Smooth muscle cell (in vitro differentiated cells): ENCODE measurements around the gene NRG2. TPM values are rescaled to one million over a fixed set of nuclear protein-coding genes. Genes with fewer than 3 reads are reported as not detected.
A peak's percentile ranks its signal among the peaks of the same experiment; 100 is the strongest.

Source experiments
- DNase-seq: peaks from one replicate; lab custom pipeline; 2025; ENCODE audit not compliant: unreplicated experiment; lab: John Stamatoyannopoulos, UW
- H2AFZ ChIP-seq: fragments of 200-600 bp; sonication (generic); 2 replicates; pipeline ENCODE4 v1.6.0; 2016; ENCODE audit warnings: antibody characterized with exemption, low read depth, mild to moderate bottlenecking
- H3F3A ChIP-seq: fragments of 200-600 bp; sonication (generic); 2 replicates; pipeline ENCODE4 v1.6.0; 2017; ENCODE audit warnings: antibody characterized with exemption, low read depth
- H3K27ac ChIP-seq: fragments of 200-600 bp; sonication (generic); 2 replicates; pipeline ENCODE4 v1.5.1; 2016; ENCODE audit warnings: low read depth, mild to moderate bottlenecking
- H3K27me3 ChIP-seq: fragments of 200-600 bp; sonication (generic); 2 replicates; pipeline ENCODE4 v1.6.1; 2016; ENCODE audit warnings: low read depth, mild to moderate bottlenecking
- H3K36me3 ChIP-seq: fragments of 200-600 bp; sonication (generic); 2 replicates; pipeline ENCODE4 v1.5.1; 2016; ENCODE audit warnings: low read depth
- H3K4me1 ChIP-seq: fragments of 200-600 bp; sonication (generic); 2 replicates; pipeline ENCODE4 v1.5.1; 2016; ENCODE audit warnings: low read depth
- H3K4me2 ChIP-seq: fragments of 200-600 bp; sonication (generic); 2 replicates; pipeline ENCODE4 v1.6.0; 2016; ENCODE audit warnings: mild to moderate bottlenecking
- H3K4me3 ChIP-seq: fragments of 200-600 bp; sonication (generic); 2 replicates; pipeline ENCODE4 v1.5.1; 2016; ENCODE audit warnings: mild to moderate bottlenecking
- H3K79me2 ChIP-seq: fragments of 200-600 bp; sonication (generic); 2 replicates; pipeline ENCODE4 v1.6.0; 2016; ENCODE audit warnings: low read depth, mild to moderate bottlenecking
- H3K9ac ChIP-seq: fragments of 200-600 bp; sonication (generic); 2 replicates; pipeline ENCODE4 v1.6.0; 2016; ENCODE audit warnings: low read depth
- H3K9me3 ChIP-seq: fragments of 200-600 bp; sonication (generic); replicated peaks from 2 replicates; pipeline ENCODE4 v1.5.1; 2016; ENCODE audit warnings: low read depth
- H4K20me1 ChIP-seq: fragments of 200-600 bp; sonication (generic); 2 replicates; pipeline ENCODE4 v1.6.0; 2016; ENCODE audit warnings: low read depth
- CTCF ChIP-seq: fragments of 200-600 bp; sonication (generic); IDR thresholded peaks from 2 replicates; pipeline ENCODE4 v1.5.1; 2017; ENCODE audit warnings: borderline replicate concordance, mild to moderate bottlenecking, antibody characterized with exemption; ENCODE audit not compliant: insufficient read depth, poor library complexity, severe bottlenecking
- WGBS: methylation state at CpG from one replicate; pipeline ENCODE4 v1.1.7; 2016; ENCODE audit warnings: low lambda C conversion rate; 5-methylcytosine and 5-hydroxymethylcytosine counted together
- polyA plus RNA-seq: library from polyadenylated mRNA; unstranded; fragments of >200 nt; fragmentation: Nextera tagmentation; extraction: Ambion mirVana; gene quantifications from 2 replicates; pipeline ENCODE4 v1.2.1, GENCODE V29; 2016
- total RNA-seq: library from RNA; depleted of rRNA; stranded (reverse); fragments of >200 nt; gene quantifications from 2 replicates; pipeline ENCODE4 v1.2.3, GENCODE V29; 2014

Gene NRG2
- total and polyA plus RNA-seq, 2 experiments from 2014 or later: 0.09 to 0.25 TPM

- no peak for DNase-seq
- H3F3A ChIP-seq: no peaks in the 10 kb centered on the region
- no peak overlapping the region for H3K27ac ChIP-seq
- no peaks in the 10 kb centered on the region for H3K36me3 ChIP-seq
- no peaks in the 10 kb centered on the region for H3K79me2 ChIP-seq
- H3K4me2 ChIP-seq: peak overlapping the region; percentile 91
- 12% methylated on average over 36 of the region's 43 CpGs for WGBS
- H3K4me1 ChIP-seq: no peaks in the 10 kb centered on the region
- H2AFZ ChIP-seq: no peak overlapping the region
- TF ChIP-seq CTCF: no peak
- H3K4me3 ChIP-seq: peak overlapping the region; percentile 57
- no peak overlapping the region for H3K9ac ChIP-seq
- peaks cover 35% of the 10 kb centered on the region for H3K27me3 ChIP-seq
- H3K9me3 ChIP-seq: no peaks in the 10 kb centered on the region
- no peaks in the 10 kb centered on the region for H4K20me1 ChIP-seq
These were observed 194.5 kb downstream of the NRG2 start for GRCh38 chr5:139848508-139849100.

- Histone ChIP-seq H3K4me3 (peak overlapping the region; percentile 57), H2AFZ (no peak overlapping the region), H3F3A (no peaks in the 10 kb centered on the region), H3K9me3 (no peaks in the 10 kb centered on the region), H3K4me2 (peak overlapping the region; percentile 91), H3K9ac (no peak overlapping the region), H4K20me1 (no peaks in the 10 kb centered on the region), H3K27ac (no peak overlapping the region), H3K27me3 (peaks cover 41% of the 10 kb centered on the region), H3K4me1 (no peaks in the 10 kb centered on the region), H3K79me2 (no peaks in the 10 kb centered on the region), H3K36me3 (no peaks in the 10 kb centered on the region)
- peak; percentile 25 for DNase-seq
- peak; percentile 5 for TF ChIP-seq CTCF
- 3% methylated on average over 91 of the region's 107 CpGs for WGBS
These were observed 195.2 kb downstream of the NRG2 start for GRCh38 chr5:139847790-139848507.

- 46% methylated on average over 7 of the region's 10 CpGs for WGBS
- no peak for DNase-seq
- H3K4me1 ChIP-seq: no peaks in the 10 kb centered on the region
- H3K9ac ChIP-seq: no peak overlapping the region
- no peaks in the 10 kb centered on the region for H4K20me1 ChIP-seq
- H3K27me3 ChIP-seq: peaks cover 44% of the 10 kb centered on the region
- TF ChIP-seq CTCF: no peak
- no peak overlapping the region for H3K27ac ChIP-seq
- no peak overlapping the region for H3K4me3 ChIP-seq
- H3F3A ChIP-seq: no peaks in the 10 kb centered on the region
- H3K9me3 ChIP-seq: no peaks in the 10 kb centered on the region
- no peaks in the 10 kb centered on the region for H3K36me3 ChIP-seq
- H3K4me2 ChIP-seq: no peak overlapping the region
- H2AFZ ChIP-seq: no peak overlapping the region
- no peaks in the 10 kb centered on the region for H3K79me2 ChIP-seq
These were observed 196.0 kb downstream of the NRG2 start for GRCh38 chr5:139847091-139847490.
